Measurements from ENCODE around the gene TCOF1.

DNA sequence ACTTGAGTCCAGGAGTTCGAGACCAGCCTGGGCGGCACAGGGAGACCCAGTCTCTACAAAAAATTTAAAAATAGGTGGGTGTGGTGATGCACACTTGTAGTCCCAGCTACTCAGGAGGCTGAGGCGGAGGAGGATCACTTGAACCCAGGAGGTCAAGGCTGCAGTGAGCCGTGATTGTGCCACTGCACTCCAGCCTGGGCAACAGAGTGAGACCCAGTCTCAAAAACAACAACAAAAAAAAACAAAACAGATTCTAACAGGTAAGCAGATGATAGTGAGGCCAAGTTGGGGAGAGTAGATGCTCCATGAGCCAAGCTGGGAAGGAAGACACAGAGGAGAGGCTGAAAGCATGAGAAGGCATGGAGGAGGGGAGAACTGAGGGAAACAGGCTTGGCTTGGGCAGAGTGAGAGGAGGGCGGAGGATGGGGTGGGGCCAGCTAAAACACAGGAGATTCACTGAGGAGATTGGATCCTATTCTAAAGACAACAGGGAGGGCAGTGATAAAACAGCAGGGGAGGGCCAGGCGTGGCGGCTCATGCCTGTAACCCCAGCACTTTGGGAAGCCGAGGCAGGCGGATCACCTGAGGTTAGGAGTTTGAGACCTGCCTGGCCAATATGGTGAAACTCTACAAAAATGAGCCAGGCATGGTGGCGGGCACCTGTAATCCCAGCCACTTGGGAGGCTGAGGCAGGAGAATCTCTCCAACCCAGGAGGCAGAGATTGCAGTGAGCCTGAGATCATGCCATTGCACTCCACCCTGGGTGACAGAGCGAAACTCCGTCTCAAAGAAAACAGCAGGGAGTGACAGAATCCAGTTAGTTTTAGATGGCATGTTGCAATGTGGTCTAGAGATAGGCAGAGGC lies 83.7 kb downstream of the TCOF1 start:
- TF ChIP-seq, protein P1, sequence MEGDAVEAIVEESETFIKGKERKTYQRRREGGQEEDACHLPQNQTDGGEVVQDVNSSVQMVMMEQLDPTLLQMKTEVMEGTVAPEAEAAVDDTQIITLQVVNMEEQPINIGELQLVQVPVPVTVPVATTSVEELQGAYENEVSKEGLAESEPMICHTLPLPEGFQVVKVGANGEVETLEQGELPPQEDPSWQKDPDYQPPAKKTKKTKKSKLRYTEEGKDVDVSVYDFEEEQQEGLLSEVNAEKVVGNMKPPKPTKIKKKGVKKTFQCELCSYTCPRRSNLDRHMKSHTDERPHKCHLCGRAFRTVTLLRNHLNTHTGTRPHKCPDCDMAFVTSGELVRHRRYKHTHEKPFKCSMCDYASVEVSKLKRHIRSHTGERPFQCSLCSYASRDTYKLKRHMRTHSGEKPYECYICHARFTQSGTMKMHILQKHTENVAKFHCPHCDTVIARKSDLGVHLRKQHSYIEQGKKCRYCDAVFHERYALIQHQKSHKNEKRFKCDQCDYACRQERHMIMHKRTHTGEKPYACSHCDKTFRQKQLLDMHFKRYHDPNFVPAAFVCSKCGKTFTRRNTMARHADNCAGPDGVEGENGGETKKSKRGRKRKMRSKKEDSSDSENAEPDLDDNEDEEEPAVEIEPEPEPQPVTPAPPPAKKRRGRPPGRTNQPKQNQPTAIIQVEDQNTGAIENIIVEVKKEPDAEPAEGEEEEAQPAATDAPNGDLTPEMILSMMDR (conservative IDR thresholded peaks at IDR 0.05): no peak
- TF ChIP-seq ZFX (IDR thresholded peaks at IDR 0.05): no peak

All from C4-2B (cell line).